AG04449 (cell line): ENCODE data around the gene C18orf63.

Source experiments
- CTCF ChIA-PET: fragments of 350-600 bp; formaldehyde crosslinking; extraction: SDS; loops from one replicate; lab custom pipeline; 2021; ENCODE audit warnings: antibody characterized with exemption; lab: Yijun Ruan, JAX
- POLR2A ChIA-PET: fragments of 400-600, 350-600 bp; formaldehyde crosslinking; extraction: SDS; loops from one replicate; lab custom pipeline; 2020; ENCODE audit warnings: antibody characterized with exemption, inconsistent platforms; lab: Yijun Ruan, JAX
- DNase-seq: peaks from one replicate; pipeline ENCODE4 v3.0.0-alpha.2; 2010; ENCODE audit warnings: low read depth, low spot score
- H3K4me3 ChIP-seq: 2 replicates; pipeline ENCODE4 v1.5.1; 2011; ENCODE audit warnings: low read depth, mild to moderate bottlenecking, control low read depth, low read length
- TF ChIP-seq, protein P1 (sequence below): IDR thresholded peaks from one replicate; pipeline ENCODE4 v1.5.1; 2011; ENCODE audit warnings: mild to moderate bottlenecking, moderate library complexity, low read length, control low read depth, inconsistent platforms; ENCODE audit not compliant: insufficient read depth; ENCODE audit errors: missing control alignments

C18orf63 gene

DNA sequence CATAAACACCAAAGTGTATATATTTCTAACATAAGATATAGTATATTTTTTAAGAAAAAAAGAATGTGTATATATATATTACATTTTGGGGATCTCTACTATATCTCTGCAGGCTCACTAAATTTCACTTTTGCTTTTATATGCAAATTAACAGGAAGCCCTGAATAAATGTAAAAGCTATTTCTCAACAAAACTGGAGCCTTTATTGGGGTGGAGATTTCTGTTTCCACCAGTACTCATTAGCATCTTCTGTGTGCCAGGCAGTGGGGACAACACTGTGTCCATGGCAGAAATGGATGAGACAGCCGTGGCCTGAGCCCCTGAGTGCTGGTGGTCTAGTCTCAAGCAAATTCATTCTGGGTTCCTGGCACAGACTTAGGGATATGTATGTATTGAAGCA lies 41.3 kb downstream of the C18orf63 start:
- POLR2A ChIA-PET: no interaction called here
- CTCF ChIA-PET: no interaction called here
- no peak overlapping the region for H3K4me3 ChIP-seq

DNA sequence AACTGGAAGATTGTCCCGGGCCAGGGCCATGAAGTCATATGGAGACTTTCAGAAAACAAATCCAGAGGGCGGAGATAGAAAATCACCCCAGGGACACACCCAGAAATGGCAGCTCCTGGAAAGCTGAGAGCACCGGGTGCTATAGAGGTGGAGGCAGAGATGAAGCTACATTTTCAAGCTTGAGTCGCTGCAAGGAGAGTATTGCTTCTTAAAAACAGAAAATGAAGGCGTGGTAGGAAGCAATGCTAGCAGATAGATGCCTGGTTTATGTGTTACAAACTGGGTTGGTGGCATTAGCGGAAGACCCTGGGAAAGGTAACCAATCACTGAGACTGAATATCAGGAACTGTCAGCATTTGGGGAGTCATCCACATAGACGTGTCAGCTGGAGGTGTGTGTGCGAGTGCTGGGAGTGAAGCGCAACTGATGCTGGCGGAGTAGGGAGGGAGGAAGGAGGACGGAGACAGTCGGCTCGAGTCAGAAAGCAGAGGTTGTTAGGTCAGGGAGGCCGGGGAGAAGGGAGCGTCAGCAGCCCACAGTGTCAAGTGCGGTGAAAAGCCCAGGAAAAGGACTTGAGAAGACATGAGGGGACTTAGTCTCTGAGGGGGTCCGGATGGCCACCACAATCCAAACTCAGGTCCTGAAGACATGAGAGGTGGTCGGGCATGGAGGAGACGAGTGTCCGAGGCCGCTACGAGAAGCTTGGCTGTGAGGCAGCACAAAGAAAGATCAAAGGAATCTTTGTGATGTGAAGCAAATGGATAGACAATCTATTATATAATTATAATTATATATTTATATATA lies 45.4 kb downstream of the C18orf63 start:
- ChIA-PET CTCF (no interaction called here), POLR2A (no interaction called here)
- TF ChIP-seq, protein P1, sequence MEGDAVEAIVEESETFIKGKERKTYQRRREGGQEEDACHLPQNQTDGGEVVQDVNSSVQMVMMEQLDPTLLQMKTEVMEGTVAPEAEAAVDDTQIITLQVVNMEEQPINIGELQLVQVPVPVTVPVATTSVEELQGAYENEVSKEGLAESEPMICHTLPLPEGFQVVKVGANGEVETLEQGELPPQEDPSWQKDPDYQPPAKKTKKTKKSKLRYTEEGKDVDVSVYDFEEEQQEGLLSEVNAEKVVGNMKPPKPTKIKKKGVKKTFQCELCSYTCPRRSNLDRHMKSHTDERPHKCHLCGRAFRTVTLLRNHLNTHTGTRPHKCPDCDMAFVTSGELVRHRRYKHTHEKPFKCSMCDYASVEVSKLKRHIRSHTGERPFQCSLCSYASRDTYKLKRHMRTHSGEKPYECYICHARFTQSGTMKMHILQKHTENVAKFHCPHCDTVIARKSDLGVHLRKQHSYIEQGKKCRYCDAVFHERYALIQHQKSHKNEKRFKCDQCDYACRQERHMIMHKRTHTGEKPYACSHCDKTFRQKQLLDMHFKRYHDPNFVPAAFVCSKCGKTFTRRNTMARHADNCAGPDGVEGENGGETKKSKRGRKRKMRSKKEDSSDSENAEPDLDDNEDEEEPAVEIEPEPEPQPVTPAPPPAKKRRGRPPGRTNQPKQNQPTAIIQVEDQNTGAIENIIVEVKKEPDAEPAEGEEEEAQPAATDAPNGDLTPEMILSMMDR: no peak
- no peak for DNase-seq
- H3K4me3 ChIP-seq: no peak overlapping the region

More for the DNA sequence above, 41.3 kb downstream of the C18orf63 start:
- DNase-seq: no peak
- TF ChIP-seq, protein P1: no peak

DNA sequence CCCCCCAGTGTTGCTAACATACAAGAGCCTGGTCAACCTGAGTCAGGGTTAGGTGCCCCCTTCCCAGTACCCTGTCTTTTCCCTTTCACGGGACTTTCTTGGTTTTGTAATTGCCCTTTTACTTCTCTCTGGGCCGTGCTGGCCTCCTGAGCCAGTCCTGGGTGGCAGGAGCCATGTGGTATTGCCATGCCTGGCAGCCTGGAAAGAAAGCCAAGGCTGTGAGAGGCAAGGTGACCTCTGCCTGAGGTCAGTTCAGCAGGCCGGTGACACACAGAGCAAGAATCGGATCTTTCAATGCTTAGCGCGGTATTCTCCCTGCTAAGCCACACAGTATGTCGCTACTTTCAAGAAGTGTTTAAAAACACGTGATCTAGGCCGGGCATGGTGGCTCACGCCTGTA lies 52.3 kb downstream of the C18orf63 start:
- CTCF ChIA-PET: no interaction called here
- POLR2A ChIA-PET: no interaction called here
- H3K4me3 ChIP-seq: no peak overlapping the region
- no peak for DNase-seq
- TF ChIP-seq, protein P1: no peak

DNA sequence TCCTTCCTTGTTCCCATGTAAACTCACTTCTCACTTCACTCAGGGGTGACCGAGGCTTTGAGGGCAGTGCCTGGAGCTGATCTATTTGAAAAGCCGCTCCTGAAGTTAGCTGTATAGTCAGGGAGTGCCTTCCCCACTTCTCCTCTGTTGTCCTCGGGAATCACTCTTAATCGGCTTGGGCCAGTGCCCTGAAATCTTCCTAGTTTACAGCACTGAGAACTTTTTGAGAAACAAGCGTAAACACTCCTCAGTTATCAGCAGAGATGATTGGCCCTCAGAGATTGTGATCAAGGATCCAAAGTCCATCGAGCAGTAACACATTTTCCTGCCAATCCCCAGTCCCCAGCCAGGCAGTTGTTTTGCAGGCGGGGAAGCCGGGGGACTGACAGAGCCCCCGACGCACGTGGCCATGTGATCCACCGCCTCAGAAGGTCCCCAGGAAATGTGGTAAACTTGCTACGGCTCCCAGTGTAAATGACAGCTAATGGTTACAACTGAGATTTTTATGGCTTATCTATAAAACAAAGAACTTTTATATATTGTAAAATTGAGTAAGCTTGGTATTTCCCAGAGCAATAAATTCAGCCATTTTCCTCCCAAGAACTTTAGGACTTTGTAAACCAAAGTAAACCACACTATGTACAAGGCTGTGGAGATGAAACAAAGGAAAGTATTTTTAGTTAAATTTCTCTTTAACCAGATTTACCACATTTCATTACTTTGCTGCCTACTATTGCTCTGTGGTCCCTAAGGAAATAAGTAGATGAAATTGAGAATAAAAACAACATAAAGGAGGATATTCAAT lies 53.5 kb downstream of the C18orf63 start:
- POLR2A ChIA-PET: no interaction called here
- H3K4me3 ChIP-seq: no peak overlapping the region
- TF ChIP-seq, protein P1: no peak
- no peak for DNase-seq
- CTCF ChIA-PET: no interaction called here

DNA sequence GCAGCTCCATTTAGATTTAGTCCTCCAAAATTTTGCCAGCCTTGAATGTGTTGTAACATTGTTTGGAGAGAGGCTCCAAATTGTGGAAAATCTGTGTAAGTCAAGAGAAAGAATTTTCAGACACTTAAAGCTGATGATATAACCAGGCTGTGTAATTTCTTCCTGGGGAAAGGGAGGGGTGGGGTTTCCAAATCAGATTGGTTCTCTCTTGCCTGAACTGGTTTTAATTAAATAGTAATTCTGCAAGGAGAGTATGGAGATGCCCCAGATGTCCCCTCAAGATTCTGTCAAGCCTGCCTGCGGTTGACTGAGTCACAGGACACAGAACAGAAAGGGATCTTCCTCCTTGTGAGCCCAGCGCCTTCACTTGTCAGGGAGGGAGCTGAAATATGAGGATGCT lies 54.5 kb downstream of the C18orf63 start:
- no peak overlapping the region for H3K4me3 ChIP-seq
- TF ChIP-seq, protein P1: no peak
- ChIA-PET POLR2A (no interaction called here), CTCF (interaction anchor here (1.3 kb wide), 1 partner anchor 182 kb away, joined by 3 read pairs; no protein-coding TSS in a partner anchor)
- no peak for DNase-seq

DNA sequence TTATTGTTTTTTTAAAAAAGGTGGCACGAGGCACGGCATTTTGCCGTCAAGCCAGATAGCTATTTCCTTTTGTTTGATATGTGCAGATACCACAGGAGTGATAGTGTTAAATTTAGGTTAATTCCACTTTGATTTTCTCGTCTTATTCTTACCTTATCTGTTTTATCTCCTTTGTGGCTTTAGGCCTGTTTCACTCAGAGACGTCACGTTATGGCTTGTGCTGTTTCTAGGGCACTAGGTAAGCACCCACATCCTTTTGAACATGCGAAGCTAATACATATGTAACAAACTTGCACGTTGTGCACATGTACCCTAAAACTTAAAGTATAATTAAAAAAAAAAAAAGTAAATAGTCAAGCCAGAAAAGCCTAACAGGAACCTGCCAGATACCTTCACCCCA lies 57.8 kb downstream of the C18orf63 start:
- TF ChIP-seq, protein P1: no peak
- POLR2A ChIA-PET: no interaction called here
- no peak for DNase-seq
- H3K4me3 ChIP-seq: no peak overlapping the region
- CTCF ChIA-PET: no interaction called here
